Activated naive CD8-positive, alpha-beta T cell (primary cell): ENCODE data around the gene DKKL1.
A peak's percentile ranks its signal among the peaks of the same experiment; 100 is the strongest.

Experiments used
- H3K27ac Mint-ChIP-seq: one replicate; pipeline ENCODE4 v1.8.0; 2021; ENCODE audit warnings: mixed read lengths
- H3K27me3 Mint-ChIP-seq: one replicate; pipeline ENCODE4 v1.8.0; 2021; ENCODE audit warnings: mixed read lengths
- H3K36me3 Mint-ChIP-seq: one replicate; pipeline ENCODE4 v1.8.0; 2021; ENCODE audit warnings: mixed read lengths
- H3K4me1 Mint-ChIP-seq: one replicate; pipeline ENCODE4 v1.8.0; 2021; ENCODE audit warnings: low read depth, mixed read lengths
- H3K4me3 Mint-ChIP-seq: one replicate; pipeline ENCODE4 v1.8.0; 2021; ENCODE audit warnings: mild to moderate bottlenecking, mixed read lengths
- H3K9me3 Mint-ChIP-seq: one replicate; pipeline ENCODE4 v1.8.0; 2021; ENCODE audit warnings: low read depth, mixed read lengths

The DKKL1 gene

DNA sequence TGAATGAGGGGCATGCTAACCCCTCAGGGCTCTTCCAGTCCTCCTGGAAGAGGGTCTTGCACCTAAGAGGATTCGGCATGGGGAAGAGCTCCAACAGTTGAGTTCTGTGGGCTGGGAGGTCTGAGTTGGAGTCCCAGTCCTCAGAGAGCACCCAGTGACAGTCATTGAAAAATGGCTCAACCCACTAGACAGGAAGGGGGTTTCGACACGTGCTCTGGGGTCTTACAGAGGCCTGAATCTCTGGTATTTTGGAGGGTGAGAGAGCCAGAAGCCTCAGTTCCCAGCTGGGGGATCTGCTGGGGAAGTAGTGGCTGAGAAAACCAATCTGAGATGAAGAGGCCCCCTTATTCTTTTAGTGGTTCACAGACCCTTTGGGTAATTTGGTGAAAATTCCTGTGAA is 50.6 kb downstream of the DKKL1 start:
- H3K36me3 Mint-ChIP-seq = no peaks in the 10 kb centered on the region
- H3K9me3 Mint-ChIP-seq = no peaks in the 10 kb centered on the region
- H3K4me1 Mint-ChIP-seq = peaks cover 28% of the 10 kb centered on the region
- no peak overlapping the region for H3K4me3 Mint-ChIP-seq
- no peak overlapping the region for H3K27ac Mint-ChIP-seq
- H3K27me3 Mint-ChIP-seq = peaks cover 9% of the 10 kb centered on the region

DNA sequence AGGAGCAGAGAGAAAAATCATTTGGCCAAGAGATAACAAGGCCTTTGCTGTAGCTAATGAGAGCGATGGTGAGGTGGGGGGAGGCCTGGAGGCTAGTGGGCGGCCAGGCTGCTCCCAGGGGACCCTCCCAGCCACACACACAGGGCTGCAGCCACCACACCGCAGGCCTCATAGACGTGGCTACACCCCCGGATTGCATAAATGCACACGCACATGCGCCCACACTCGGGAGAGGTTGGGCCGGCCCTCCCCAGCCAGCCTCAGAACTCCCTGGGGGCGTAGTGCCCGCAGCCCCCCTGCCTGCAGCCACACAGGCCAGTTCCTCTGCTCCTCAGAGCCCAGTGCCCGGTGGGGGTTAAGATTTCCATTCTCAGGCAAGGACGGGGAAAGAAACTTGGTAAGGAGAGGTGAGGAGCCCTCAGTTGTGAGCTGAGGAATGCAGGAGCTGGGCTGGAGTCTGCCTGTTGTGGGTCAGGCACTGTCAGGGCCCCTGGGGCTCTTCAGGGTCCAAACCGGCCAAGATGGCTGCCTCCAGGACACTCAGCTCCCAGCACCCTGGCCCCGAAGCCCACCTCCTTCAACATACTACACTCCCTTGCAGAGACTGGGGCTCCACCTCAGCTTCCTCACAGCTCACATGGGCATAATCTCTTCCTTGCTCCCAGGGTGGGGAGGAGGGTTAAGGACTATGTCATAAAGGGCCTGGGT is 51.6 kb downstream of the DKKL1 start:
- peaks cover 17% of the 10 kb centered on the region for H3K27me3 Mint-ChIP-seq
- H3K36me3 Mint-ChIP-seq = no peaks in the 10 kb centered on the region
- peaks cover 20% of the 10 kb centered on the region for H3K4me1 Mint-ChIP-seq
- H3K9me3 Mint-ChIP-seq = no peaks in the 10 kb centered on the region
- no peak overlapping the region for H3K27ac Mint-ChIP-seq
- no peak overlapping the region for H3K4me3 Mint-ChIP-seq

DNA sequence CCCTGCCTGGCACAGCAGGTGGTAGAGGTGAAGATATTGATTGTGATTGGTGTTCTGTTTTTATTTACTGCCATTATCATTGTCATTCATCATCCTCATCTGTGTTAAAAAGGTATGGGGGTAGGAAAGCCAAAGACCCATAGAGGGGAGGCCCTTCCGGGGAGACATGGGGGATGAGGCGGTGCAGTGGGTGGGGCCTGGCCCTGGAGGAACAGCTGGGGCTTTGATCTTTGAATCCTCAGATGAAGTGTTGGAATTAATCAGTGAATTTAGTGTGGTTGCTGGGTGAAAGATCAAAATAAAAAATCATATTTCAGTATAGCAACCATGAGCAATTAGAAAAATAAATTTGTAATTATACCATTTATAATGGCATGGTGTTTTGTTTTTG is 52.1 kb downstream of the DKKL1 start:
- peaks cover 22% of the 10 kb centered on the region for H3K4me1 Mint-ChIP-seq
- H3K36me3 Mint-ChIP-seq = no peaks in the 10 kb centered on the region
- no peak overlapping the region for H3K4me3 Mint-ChIP-seq
- no peak overlapping the region for H3K27ac Mint-ChIP-seq
- H3K9me3 Mint-ChIP-seq = no peaks in the 10 kb centered on the region
- peaks cover 21% of the 10 kb centered on the region for H3K27me3 Mint-ChIP-seq

DNA sequence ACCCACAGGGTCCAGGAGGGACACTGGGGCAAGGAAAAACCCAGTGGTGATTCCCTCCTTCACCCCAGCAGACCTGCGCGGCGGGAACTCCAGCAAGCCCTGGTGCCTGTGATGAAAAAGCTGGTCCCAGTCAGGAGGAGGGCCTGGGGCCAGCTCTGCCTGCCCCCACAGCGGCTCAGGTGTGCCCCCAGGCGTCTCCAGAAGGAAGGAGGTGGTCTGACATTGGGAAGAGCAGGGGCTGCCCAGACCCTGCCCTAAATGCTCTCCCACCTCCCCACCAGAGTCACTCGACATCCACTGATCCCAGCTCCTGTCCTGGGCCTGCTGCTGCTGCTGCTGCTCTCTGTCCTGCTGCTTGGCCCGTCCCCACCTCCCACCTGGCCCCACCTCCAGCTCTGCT is 53.4 kb downstream of the DKKL1 start:
- Mint-ChIP-seq H3K27me3 (peaks cover 31% of the 10 kb centered on the region), H3K9me3 (no peaks in the 10 kb centered on the region)

DNA sequence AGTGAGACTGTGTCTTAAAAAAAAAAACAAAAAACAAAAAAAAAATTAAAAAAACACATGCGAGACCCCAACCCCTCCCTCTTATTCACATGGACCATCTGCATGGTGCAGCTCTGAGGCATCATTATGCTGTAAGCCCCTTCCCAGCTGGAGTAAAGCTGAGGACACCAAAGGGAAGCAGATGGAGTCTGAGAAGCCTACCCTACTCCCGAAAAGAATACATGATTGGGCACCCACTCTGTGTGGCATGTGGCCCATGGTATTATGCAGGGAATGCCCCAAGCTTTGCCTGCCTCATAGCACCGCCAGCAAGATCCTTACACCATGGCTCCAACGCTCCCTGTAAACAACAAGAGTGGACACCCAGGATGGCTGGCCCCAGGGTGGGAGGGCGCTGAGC is 54.8 kb downstream of the DKKL1 start:
- Mint-ChIP-seq H3K4me1 (peaks cover 24% of the 10 kb centered on the region), H3K4me3 (no peak overlapping the region), H3K36me3 (no peaks in the 10 kb centered on the region), H3K27me3 (peaks cover 36% of the 10 kb centered on the region), H3K9me3 (no peaks in the 10 kb centered on the region), H3K27ac (no peak overlapping the region)

More for the DNA sequence above, 53.4 kb downstream of the DKKL1 start:
- peaks cover 18% of the 10 kb centered on the region for H3K4me1 Mint-ChIP-seq
- no peaks in the 10 kb centered on the region for H3K36me3 Mint-ChIP-seq
- no peak overlapping the region for H3K27ac Mint-ChIP-seq
- H3K4me3 Mint-ChIP-seq = no peak overlapping the region

DNA sequence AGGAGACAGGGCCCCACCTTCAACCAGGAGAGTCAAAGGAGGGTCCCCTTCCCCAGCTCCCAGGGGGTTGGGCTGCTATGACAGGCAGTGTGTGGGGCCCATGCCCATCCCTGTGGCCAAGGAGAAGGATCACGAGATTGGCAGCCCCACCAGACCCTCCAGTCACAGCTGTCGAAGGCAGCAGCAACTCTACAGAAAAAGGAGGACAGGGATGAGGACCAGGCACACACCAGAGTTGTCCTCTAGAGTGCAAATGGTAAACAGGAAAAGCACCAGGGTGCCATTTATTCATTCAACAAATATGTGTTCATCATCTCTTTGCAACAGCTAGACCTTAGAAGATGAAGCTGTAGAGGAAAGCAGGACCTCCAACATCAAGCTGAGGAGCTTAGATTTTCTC is 55.5 kb downstream of the DKKL1 start:
- no peaks in the 10 kb centered on the region for H3K36me3 Mint-ChIP-seq
- H3K27ac Mint-ChIP-seq = no peak overlapping the region
- H3K4me1 Mint-ChIP-seq = peaks cover 30% of the 10 kb centered on the region
- H3K4me3 Mint-ChIP-seq = no peak overlapping the region
- no peaks in the 10 kb centered on the region for H3K9me3 Mint-ChIP-seq
- peaks cover 41% of the 10 kb centered on the region for H3K27me3 Mint-ChIP-seq

DNA sequence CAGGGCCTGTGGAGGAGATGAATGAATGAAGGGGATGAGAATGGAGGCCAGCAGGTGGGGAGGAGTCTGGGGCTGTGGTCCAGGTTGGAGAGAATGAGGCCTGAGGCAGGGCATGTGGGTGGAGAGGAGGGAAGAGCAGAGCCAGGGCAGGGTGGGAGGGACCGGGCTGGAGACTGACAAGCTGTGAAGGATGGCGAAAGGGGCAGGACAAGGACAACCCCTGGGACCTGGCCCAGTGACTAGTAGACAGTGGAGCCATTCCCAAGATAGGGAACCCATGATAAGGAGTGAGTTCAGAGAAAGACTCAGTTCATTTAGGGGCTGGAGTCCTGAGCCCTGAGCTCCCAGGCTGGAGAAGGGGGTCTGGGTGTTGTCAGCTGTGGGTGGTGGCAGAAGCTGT is 56.5 kb downstream of the DKKL1 start:
- peaks cover 33% of the 10 kb centered on the region for H3K4me1 Mint-ChIP-seq
- no peaks in the 10 kb centered on the region for H3K9me3 Mint-ChIP-seq
- H3K27ac Mint-ChIP-seq = no peak overlapping the region
- H3K4me3 Mint-ChIP-seq = peak overlapping the region; percentile 36
- H3K27me3 Mint-ChIP-seq = peaks cover 42% of the 10 kb centered on the region
- H3K36me3 Mint-ChIP-seq = no peaks in the 10 kb centered on the region

DNA sequence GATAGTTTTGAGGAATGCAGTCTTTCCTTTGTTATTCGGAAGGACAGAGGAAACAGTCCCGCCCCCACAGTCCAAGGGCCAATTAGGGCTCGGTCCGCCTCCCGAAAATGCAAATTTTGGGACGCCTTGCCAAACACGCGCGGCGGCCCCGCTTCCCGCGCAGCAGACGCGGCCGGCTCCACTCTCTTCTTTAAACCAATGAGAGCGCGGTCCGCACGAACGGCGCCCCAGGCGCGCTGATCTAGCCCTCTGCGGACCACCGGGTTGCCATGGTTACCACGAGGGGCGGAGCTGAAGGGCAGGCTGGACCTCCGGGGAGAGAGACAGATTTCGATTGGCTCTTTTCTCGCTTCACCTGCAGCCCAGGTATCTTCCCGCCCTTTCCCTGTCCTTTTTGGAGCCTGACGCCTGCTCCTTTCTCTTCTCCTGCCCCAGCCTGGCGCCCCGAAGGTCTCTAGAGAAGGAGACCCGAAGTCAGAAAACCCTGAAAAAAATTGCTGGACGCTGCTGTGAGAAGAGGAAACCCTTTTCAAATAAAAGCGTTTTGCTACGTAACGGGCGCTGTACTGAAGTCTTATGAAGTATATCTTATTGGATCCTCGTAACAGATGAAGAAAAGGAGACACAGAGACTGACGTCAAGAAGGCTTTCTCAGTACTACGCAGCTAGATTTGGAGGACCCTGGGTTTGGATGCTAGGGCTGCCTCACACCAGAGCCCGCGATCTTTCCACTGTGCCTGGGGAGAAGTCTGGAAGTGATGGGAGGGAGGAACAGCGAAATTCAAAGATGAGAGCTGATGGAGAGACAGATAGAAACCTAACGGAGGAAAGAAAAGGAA is 57.6 kb downstream of the DKKL1 start:
- Mint-ChIP-seq H3K4me3 (peak overlapping the region; percentile 68), H3K27me3 (peaks cover 52% of the 10 kb centered on the region), H3K4me1 (peaks cover 41% of the 10 kb centered on the region), H3K9me3 (no peaks in the 10 kb centered on the region), H3K27ac (no peak overlapping the region), H3K36me3 (no peaks in the 10 kb centered on the region)

DNA sequence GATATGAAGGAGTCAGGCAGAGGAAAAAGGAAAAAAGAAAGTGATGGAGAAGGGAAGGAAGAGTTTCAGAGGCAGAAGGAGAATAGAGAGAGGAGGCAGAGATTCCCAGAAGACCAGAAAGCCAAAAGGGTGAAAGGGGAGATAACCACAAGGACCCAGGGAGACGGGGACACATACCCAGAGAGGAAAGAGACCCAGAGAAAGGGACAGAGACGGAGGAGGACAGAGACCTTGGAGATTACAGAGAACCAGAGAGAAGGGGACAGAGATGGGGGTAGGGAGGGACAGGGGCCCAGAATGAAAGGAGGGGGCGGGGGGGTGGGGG is 58.2 kb downstream of the DKKL1 start:
- peaks cover 58% of the 10 kb centered on the region for H3K27me3 Mint-ChIP-seq
- H3K4me3 Mint-ChIP-seq = peak overlapping the region; percentile 68
- H3K4me1 Mint-ChIP-seq = peaks cover 47% of the 10 kb centered on the region
- no peak overlapping the region for H3K27ac Mint-ChIP-seq
- no peaks in the 10 kb centered on the region for H3K9me3 Mint-ChIP-seq
- no peaks in the 10 kb centered on the region for H3K36me3 Mint-ChIP-seq

DNA sequence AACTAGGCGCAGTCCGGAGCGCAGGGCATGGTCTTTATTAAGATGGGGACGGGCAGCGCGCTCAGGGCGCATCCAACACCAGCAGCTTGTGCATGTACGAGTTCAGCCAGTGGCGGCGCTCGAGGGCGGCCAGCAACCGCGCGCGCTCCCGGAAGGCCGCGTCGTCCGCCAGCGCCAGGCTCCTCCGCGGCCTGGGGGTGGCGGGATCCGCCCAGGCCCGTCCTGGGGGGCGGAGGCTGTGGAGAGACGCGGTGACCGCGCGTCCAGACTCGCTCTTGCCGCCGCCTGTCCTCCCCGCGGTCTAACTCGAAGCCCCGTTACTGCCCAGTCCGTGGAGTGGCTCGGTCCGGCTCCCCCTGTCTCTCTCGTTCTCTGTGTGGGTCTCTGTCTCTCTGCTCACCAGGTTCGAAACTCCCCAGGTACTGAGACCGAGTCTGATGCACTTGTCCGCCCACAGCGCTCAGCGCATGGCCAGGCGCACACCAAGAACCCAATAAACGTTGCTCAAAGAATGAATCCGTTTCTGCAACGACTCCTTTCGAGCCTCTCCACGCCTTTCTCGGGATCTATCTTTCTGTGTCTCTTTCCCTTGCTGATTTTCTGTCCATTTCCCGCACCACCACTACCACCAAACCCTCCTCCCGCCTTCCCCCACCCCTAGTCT is 58.9 kb downstream of the DKKL1 start:
- no peak overlapping the region for H3K27ac Mint-ChIP-seq
- H3K36me3 Mint-ChIP-seq = no peaks in the 10 kb centered on the region

DNA sequence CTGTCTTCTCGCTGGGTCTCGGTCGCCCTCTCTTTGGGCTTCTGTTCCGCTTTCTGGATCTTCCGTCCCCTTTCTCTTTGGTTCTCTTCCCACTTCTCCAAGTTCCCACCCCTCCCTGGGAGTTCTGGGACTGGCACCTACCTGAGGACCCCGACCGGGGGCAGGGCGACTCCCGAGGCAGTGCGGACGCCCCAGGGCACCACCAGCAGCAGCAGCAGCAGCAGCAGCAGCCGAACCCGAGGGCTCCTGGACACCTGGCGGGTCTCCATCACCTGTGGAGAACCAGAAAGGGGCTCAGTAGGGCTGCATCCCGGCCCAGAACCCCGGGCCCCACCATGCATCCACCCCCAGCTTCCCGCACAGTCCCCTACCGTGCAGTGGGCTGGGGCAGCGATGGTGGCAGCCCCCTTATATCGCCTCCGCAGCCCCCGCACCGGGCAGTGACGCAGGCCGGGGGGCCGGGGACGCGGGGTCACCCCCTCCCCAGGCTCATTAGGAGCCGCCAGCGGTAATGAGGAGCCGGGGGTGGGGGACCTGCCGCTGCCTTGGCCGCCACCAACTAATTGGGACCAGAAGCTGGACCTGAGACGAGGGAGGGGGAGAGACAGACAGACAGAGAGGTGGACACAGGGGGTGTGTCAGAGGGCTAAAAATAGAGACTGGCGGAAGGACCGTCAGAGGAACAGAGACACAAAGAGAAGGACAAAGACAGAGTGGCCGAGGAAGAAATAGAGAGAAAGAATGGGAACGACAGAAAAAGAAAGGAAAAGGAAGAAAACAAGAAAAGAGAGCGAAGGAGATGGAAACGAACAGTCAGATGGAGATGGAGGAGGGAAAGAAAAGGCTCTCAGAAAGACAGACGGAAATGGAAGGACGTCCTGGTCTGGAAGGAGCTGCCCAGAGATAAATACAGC is 59.7 kb downstream of the DKKL1 start, which contains the start of gene PTH2:
Gene PTH2 (minus strand): TSS at position 371 of the 914 bp plus-strand sequence. CDS start 102 bp downstream, at position 269.
- H3K27me3 Mint-ChIP-seq = peaks cover 63% of the 10 kb centered on the region
- no peaks in the 10 kb centered on the region for H3K36me3 Mint-ChIP-seq
- H3K4me1 Mint-ChIP-seq = peaks cover 59% of the 10 kb centered on the region
- H3K9me3 Mint-ChIP-seq = no peaks in the 10 kb centered on the region
- peak within 1 kb of the TSS; percentile 84 for H3K4me3 Mint-ChIP-seq
- no peak within 1 kb of the TSS for H3K27ac Mint-ChIP-seq

More for the DNA sequence above, 58.9 kb downstream of the DKKL1 start:
- Mint-ChIP-seq H3K9me3 (no peaks in the 10 kb centered on the region), H3K4me1 (peaks cover 52% of the 10 kb centered on the region), H3K27me3 (peaks cover 61% of the 10 kb centered on the region), H3K4me3 (peak overlapping the region; percentile 84)

DNA sequence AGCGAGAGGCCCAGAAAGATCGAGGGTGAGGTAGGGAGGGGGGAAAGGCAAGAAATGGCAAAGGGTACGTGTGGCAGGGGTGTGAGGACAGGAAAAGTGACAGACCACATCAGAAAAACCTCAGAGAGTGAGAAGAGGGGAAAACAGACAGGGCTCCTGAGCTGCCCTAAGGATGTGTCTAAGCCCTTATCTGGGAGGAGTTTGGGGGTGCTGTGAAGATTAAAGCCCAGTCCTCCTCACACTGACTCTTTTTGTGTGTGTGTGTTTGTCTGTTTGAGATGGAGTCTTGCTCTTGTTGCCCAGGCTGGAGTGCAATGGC is 60.3 kb downstream of the DKKL1 start:
- H3K36me3 Mint-ChIP-seq = no peaks in the 10 kb centered on the region
- no peak overlapping the region for H3K27ac Mint-ChIP-seq
- peaks cover 58% of the 10 kb centered on the region for H3K27me3 Mint-ChIP-seq
- no peaks in the 10 kb centered on the region for H3K9me3 Mint-ChIP-seq
- peak overlapping the region; percentile 81 for H3K4me3 Mint-ChIP-seq
- peaks cover 61% of the 10 kb centered on the region for H3K4me1 Mint-ChIP-seq
